DMS53 (cell line): ENCODE data around the gene RHBDD3.
A peak's percentile ranks its signal among the peaks of the same experiment; 100 is the strongest.

ENCODE experiments used
- DNase-seq: peaks from one replicate; lab custom pipeline; 2025; lab: John Stamatoyannopoulos, UW

The RHBDD3 gene

GRCh38 chr22:29267858-29268510 lies at the start of gene RHBDD3, which contains the start of gene EWSR1:
Gene RHBDD3, minus strand, starts transcription at chr22:29267981. Its CDS starts 2,355 bp downstream, at chr22:29265626.
Gene EWSR1, plus strand, starts transcription at chr22:29268268. Its CDS starts 69 bp downstream, at chr22:29268337.
- peak; percentile 91 for DNase-seq

- no peak for DNase-seq
Measured at GRCh38 chr22:29316141-29316828, 48.5 kb upstream of the RHBDD3 start.

- DNase-seq, result peak; percentile 30
Measured at GRCh38 chr22:29315286-29316140, 47.7 kb upstream of the RHBDD3 start, which contains the start of gene RASL10A. Gene RASL10A, minus strand, starts transcription at chr22:29315697. Its CDS starts 451 bp downstream, at chr22:29315246.

- peak; percentile 56 for DNase-seq
Measured at GRCh38 chr22:29314537-29315285, 46.9 kb upstream of the RHBDD3 start.

GRCh38 chr22:29313576-29314466 lies 46.0 kb upstream of the RHBDD3 start:
- peak; percentile 59 for DNase-seq

- DNase-seq, result peak; percentile 80
Measured at GRCh38 chr22:29313126-29313575, 45.4 kb upstream of the RHBDD3 start.

GRCh38 chr22:29312218-29313125 lies 44.7 kb upstream of the RHBDD3 start:
- DNase-seq, result peak; percentile 2

GRCh38 chr22:29311464-29312217 lies 43.9 kb upstream of the RHBDD3 start:
- peak; percentile 53 for DNase-seq

- peak; percentile 90 for DNase-seq
Measured at GRCh38 chr22:29310863-29311339, 43.1 kb upstream of the RHBDD3 start.

- peak; percentile 69 for DNase-seq
Measured at GRCh38 chr22:29310065-29310862, 42.5 kb upstream of the RHBDD3 start.

- DNase-seq, result peak; percentile 12
Measured at GRCh38 chr22:29309332-29310064, 41.7 kb upstream of the RHBDD3 start.

GRCh38 chr22:29308791-29309262 lies 41.0 kb upstream of the RHBDD3 start:
- no peak for DNase-seq

GRCh38 chr22:29308148-29308790 lies 40.5 kb upstream of the RHBDD3 start:
- DNase-seq, result no peak

GRCh38 chr22:29307596-29308147 lies 39.9 kb upstream of the RHBDD3 start:
- DNase-seq, result no peak

- peak; percentile 62 for DNase-seq
Measured at GRCh38 chr22:29306835-29307595, 39.2 kb upstream of the RHBDD3 start.
